Panc1 (cell line): ENCODE data around the gene ZMYND10. TPM values are rescaled to one million over a fixed set of nuclear protein-coding genes. Genes with fewer than 3 reads are reported as not detected.

Experiments used
- ATAC-seq: fragments of 200-7000 bp; cut with Tn5 transposase; 2 replicates; pipeline ENCODE4 v1.9.1; 2020; ENCODE audit warnings: mild to moderate bottlenecking, moderate library complexity
- BruUV-seq: library from RNA; stranded (reverse); fragments of 400-500 nt; replicated peaks from 2 replicates; lab custom pipeline; 2021; lab: Mats Ljungman, UMichigan
- CTCF ChIA-PET: fragments of 300-600 bp; sonication (Branson Sonifier 250); formaldehyde crosslinking; loops from one replicate; lab custom pipeline; 2022; ENCODE audit warnings: antibody characterized with exemption; lab: Charles Lee
- POLR2A ChIA-PET: fragments of 300-600 bp; sonication (Branson Sonifier 250); formaldehyde crosslinking; loops from one replicate; lab custom pipeline; 2022; ENCODE audit warnings: antibody characterized with exemption; lab: Charles Lee
- DNase-seq: peaks from one replicate; pipeline ENCODE4 v3.0.0-alpha.2; 2010; ENCODE audit warnings: low read depth, low spot score
- H3K27ac ChIP-seq: 2 replicates; pipeline ENCODE4 v1.5.1; 2011; ENCODE audit warnings: mild to moderate bottlenecking, low read length, inconsistent platforms
- H3K27me3 ChIP-seq: fragments of 200-500 bp; sonication (Bioruptor generic); 2 replicates; pipeline ENCODE4 v1.6.0; 2014; ENCODE audit warnings: low read length, inconsistent platforms; ENCODE audit not compliant: control insufficient read depth, insufficient read depth
- H3K36me3 ChIP-seq: fragments of 200-500 bp; sonication (Bioruptor generic); 2 replicates; pipeline ENCODE4 v1.5.1; 2014; ENCODE audit warnings: inconsistent platforms, mild to moderate bottlenecking, low read length, moderate library complexity; ENCODE audit not compliant: control insufficient read depth, insufficient read depth
- H3K4me1 ChIP-seq: 2 replicates; pipeline ENCODE4 v1.5.1; 2011; ENCODE audit warnings: inconsistent platforms, mild to moderate bottlenecking, low read length, moderate library complexity; ENCODE audit not compliant: control insufficient read depth, insufficient read depth
- H3K4me3 ChIP-seq, 2 experiments: 2 replicates each; pipeline ENCODE4 v1.5.1; 2011 to 2012; ENCODE audit warnings: low read depth in 2 of 2, low read length in 2 of 2, mild to moderate bottlenecking in 2 of 2, inconsistent platforms in 1 of 2, moderate library complexity in 1 of 2
- H3K9me3 ChIP-seq: fragments of 200-500 bp; sonication (Bioruptor generic); 2 replicates; pipeline ENCODE4 v1.5.1; 2014; ENCODE audit warnings: low read depth, mild to moderate bottlenecking, inconsistent platforms, low read length, moderate library complexity; ENCODE audit not compliant: control insufficient read depth, insufficient read depth
- CTCF ChIP-seq: fragments of 450-650 bp; IDR thresholded peaks from 2 replicates; pipeline ENCODE4 v1.5.1; 2017; ENCODE audit warnings: mild to moderate bottlenecking
- POLR2AphosphoS5 ChIP-seq: IDR thresholded peaks from 2 replicates; pipeline ENCODE4 v1.6.1; 2012; ENCODE audit warnings: mild to moderate bottlenecking, low read depth, low read length, moderate library complexity
- REST ChIP-seq, 2 experiments: IDR thresholded peaks; 2 replicates each; pipeline ENCODE4 v1.6.1; 2011 to 2012; ENCODE audit warnings: low read depth in 2 of 2, control low read depth in 1 of 2, low read length in 1 of 2, mild to moderate bottlenecking in 1 of 2, moderate library complexity in 1 of 2; ENCODE audit not compliant: insufficient read depth in 1 of 2
- SIN3A ChIP-seq: IDR thresholded peaks from 2 replicates; pipeline ENCODE4 v1.6.1; 2012; ENCODE audit warnings: low read depth, mild to moderate bottlenecking, low read length, moderate library complexity, borderline replicate concordance; ENCODE audit not compliant: insufficient read depth
- TCF7L2 ChIP-seq: IDR thresholded peaks from 2 replicates; pipeline ENCODE4 v1.6.1; 2011; ENCODE audit warnings: mild to moderate bottlenecking, low read depth, low read length, inconsistent platforms
- in situ Hi-C: cut with HindIII; loops from 2 replicates; pipeline ENCODE4 v1.10.0; 2016; ENCODE audit warnings: low sequenced_read_pairs, low pct_unique_long_range_greater_than_20kb
- intact Hi-C: fragments of 100-400 bp; cut with micrococcal nuclease; formaldehyde crosslinking; loops from one replicate; pipeline ENCODE4 v1.10.0; 2022; ENCODE audit not compliant: unreplicated experiment
- total RNA-seq: library from RNA; stranded (reverse); gene quantifications from one replicate; pipeline ENCODE4 v1.2.1, GENCODE V29; 2021; ENCODE audit not compliant: unreplicated experiment

Gene ZMYND10
- total RNA-seq, 1 experiment from 2014 or later = 3.6 TPM

GRCh38 chr3:50323614-50324199 lies 21.8 kb downstream of the ZMYND10 start:
- in situ Hi-C loops = no loop called here
- BruUV-seq = no TSS peak
- intact Hi-C loops = no loop called here

GRCh38 chr3:50323092-50323600 lies 22.4 kb downstream of the ZMYND10 start:
- TF ChIP-seq TCF7L2 (no peak), SIN3A (no peak), REST (IDR thresholded peaks at IDR 0.05; ENCODE audit: insufficient read depth in 1 of 2, low read depth in 2 of 2, low read length in 1 of 2) (no peak), POLR2AphosphoS5 (no peak), CTCF (no peak)
- DNase-seq (no peak), ATAC-seq (no peak)
- intact Hi-C loops (no loop called here), in situ Hi-C loops (no loop called here)
- POLR2A ChIA-PET = no interaction called here
- Histone ChIP-seq H3K27ac (no peak overlapping the region), H3K4me3 (no peak overlapping the region), H3K36me3 (peaks cover 5% of the 10 kb centered on the region; the same call in 1 of the 2 replicates), H3K9me3 (no peaks in the 10 kb centered on the region), H3K27me3 (no peaks in the 10 kb centered on the region), H3K4me1 (peaks cover 30% of the 10 kb centered on the region)
- CTCF ChIA-PET = no interaction called here
- no TSS peak for BruUV-seq

More at GRCh38 chr3:50323614-50324199, 21.8 kb downstream of the ZMYND10 start:
- no peak overlapping the region for H3K27ac ChIP-seq
- no peak overlapping the region for H3K4me3 ChIP-seq
- CTCF ChIA-PET = interaction anchor here (0.6 kb wide), 1 partner anchor 11 kb away, joined by 3 read pairs; no protein-coding TSS in a partner anchor
- H3K9me3 ChIP-seq = no peaks in the 10 kb centered on the region
- DNase-seq (no peak), ATAC-seq (no peak)
- peaks cover 5% of the 10 kb centered on the region; the same call in 1 of the 2 replicates for H3K36me3 ChIP-seq
- POLR2A ChIA-PET = interaction anchor here (0.7 kb wide), 1 partner anchor 287 kb away, joined by 3 read pairs; no protein-coding TSS in a partner anchor
- peaks cover 33% of the 10 kb centered on the region for H3K4me1 ChIP-seq
- H3K27me3 ChIP-seq = no peaks in the 10 kb centered on the region
- no peak for TF ChIP-seq POLR2AphosphoS5
- no peak for TF ChIP-seq REST (IDR thresholded peaks at IDR 0.05; ENCODE audit: insufficient read depth in 1 of 2, low read depth in 2 of 2, low read length in 1 of 2)
- no peak for TF ChIP-seq SIN3A
- TF ChIP-seq CTCF = no peak
- TF ChIP-seq TCF7L2 = no peak
